DMS 273 (cell line): ENCODE measurements around the gene SCARB1.
"Not testable (repeated sequence)": the region's sequence is repeated elsewhere in the genome, so short reads cannot be mapped to it uniquely, and the experiment has no call there.

ENCODE experiments used
- DNase-seq: peaks from one replicate; lab custom pipeline; 2025; ENCODE audit not compliant: unreplicated experiment; lab: John Stamatoyannopoulos, UW

SCARB1 gene, protein sequence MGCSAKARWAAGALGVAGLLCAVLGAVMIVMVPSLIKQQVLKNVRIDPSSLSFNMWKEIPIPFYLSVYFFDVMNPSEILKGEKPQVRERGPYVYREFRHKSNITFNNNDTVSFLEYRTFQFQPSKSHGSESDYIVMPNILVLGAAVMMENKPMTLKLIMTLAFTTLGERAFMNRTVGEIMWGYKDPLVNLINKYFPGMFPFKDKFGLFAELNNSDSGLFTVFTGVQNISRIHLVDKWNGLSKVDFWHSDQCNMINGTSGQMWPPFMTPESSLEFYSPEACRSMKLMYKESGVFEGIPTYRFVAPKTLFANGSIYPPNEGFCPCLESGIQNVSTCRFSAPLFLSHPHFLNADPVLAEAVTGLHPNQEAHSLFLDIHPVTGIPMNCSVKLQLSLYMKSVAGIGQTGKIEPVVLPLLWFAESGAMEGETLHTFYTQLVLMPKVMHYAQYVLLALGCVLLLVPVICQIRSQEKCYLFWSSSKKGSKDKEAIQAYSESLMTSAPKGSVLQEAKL

GRCh38 chr12:124863416-124864325 is at the start of gene SCARB1:
Gene SCARB1 (minus strand): TSS chr12:124863864. CDS start chr12:124863720, 144 bp downstream.
- DNase-seq = peak; percentile 88

DNA sequence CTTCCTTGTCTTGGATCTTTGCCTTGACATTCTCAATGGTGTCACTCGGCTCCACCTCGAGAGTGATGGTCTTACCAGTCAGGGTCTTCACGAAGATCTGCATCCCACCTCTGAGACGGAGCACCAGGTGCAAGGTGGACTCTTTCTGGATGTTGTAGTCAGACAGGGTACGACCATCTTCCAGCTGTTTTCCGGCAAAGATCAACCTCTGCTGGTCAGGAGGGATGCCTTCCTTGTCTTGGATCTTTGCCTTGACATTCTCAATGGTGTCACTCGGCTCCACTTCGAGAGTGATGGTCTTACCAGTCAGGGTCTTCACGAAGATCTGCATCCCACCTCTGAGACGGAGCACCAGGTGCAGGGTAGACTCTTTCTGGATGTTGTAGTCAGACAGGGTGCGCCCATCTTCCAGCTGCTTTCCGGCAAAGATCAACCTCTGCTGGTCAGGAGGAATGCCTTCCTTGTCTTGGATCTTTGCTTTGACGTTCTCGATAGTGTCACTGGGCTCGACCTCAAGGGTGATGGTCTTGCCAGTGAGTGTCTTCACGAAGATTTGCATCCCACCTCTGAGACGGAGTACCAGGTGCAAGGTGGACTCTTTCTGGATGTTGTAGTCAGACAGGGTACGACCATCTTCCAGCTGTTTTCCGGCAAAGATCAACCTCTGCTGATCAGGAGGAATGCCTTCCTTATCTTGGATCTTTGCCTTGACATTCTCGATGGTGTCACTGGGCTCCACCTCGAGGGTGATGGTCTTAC is 49.0 kb upstream of the SCARB1 start:
- DNase-seq = not testable (repeated sequence)

DNA sequence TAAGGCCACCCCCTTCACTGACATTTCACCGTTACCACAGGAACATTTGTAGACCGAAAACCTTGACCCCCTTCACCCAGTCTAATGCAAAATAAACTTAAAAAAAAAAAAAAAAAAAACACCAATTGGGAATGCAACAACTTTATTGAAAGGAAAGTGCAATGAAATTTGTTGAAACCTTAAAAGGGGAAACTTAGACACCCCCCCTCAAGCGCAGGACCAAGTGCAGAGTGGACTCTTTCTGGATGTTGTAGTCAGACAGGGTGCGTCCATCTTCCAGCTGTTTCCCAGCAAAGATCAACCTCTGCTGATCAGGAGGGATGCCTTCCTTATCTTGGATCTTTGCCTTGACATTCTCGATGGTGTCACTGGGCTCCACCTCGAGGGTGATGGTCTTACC is 47.9 kb upstream of the SCARB1 start:
- not testable (repeated sequence) for DNase-seq

- no peak for DNase-seq
Observed at GRCh38 chr12:124910561-124911478, 47.2 kb upstream of the SCARB1 start.

GRCh38 chr12:124909831-124910560 is 46.3 kb upstream of the SCARB1 start:
- DNase-seq = no peak

- DNase-seq = no peak
Observed at GRCh38 chr12:124906606-124907261, 43.1 kb upstream of the SCARB1 start.

- DNase-seq = peak; percentile 14
Observed at GRCh38 chr12:124904306-124905098, 40.8 kb upstream of the SCARB1 start.

DNA sequence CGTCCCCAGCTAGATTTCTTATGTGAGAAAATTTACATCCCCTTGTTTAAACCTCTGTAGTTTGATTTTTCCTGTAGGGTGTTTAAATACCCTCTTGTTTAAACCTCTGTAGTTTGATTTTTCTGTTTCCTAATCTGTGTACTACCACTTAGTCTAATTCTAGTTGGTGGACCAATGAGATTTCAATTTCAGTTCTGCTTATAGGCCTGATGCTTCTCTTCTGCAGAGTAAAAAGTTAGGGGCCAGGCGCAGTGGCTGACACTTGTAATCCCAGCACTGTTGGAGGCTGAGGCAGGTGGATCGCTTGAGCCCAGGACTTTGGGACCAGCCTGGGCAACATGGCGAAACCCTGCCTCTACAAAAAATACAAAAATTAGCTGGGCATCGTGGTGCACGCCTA is 39.3 kb upstream of the SCARB1 start:
- DNase-seq = no peak

DNA sequence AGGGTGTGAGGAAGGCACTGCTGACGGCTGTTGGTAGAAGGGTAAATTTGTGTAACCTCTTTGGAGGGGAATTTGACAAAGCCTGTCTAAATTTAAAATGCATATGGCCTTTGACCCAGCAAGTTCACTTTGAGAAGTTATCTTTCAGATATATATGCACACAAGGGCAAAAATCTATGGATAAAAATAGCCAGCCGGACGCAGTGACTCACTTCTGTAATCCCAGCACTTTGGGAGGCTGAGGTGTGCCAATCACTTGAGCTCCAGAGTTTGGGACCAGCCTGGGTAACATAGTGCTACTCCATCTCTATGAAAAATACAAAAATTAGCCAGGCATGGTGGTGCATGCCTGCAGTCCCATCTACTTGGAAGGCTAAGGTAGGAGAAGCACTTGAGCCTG is 37.3 kb upstream of the SCARB1 start:
- no peak for DNase-seq

GRCh38 chr12:124900345-124900795 is 36.7 kb upstream of the SCARB1 start:
- DNase-seq = not testable (repeated sequence)

- no peak for DNase-seq
Observed at GRCh38 chr12:124898923-124899294, 35.2 kb upstream of the SCARB1 start.

GRCh38 chr12:124898200-124898922 is 34.7 kb upstream of the SCARB1 start:
- DNase-seq = peak; percentile 70

DNA sequence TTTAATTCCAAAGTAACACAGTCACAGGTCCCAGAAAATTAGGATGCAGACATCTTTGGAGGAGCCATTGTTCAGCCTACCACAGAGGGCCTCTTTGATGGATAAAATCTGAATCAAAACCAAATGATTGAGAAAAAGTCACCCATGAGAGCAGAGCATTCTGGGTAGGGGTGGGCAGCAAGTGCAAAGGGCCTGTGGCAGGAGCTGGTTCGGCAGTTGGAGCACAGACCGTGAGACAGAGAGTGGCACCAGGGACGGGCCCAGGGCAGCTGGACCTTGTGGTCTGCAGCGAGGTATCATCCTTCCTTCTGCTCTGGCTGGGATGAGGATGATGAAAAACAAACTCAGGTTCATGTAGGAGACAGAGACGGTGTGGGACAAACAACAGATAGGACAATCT is 32.8 kb upstream of the SCARB1 start:
- no peak for DNase-seq

GRCh38 chr12:124893792-124894516 is 30.3 kb upstream of the SCARB1 start:
- no peak for DNase-seq

GRCh38 chr12:124888260-124888659 is 24.6 kb upstream of the SCARB1 start:
- DNase-seq = no peak

DNA sequence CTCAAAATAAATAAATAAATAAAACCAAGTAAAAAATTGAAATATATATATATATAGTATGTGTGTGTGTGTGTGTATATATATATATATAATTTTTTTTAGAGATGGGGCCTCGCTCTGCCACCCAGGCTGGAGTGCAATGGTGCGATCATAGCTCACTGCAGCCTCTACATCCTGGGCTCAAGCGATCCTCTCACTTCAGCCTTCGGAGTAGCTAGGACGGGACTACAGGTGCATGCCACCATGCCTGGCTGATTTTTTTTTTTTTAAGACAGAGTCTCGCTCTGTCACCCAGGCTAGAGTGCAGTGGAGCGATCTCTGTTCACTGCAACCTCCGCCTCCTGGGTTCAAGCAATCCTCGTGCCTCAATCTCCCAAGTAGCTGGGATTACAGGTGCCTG is 24.1 kb upstream of the SCARB1 start:
- not testable (repeated sequence) for DNase-seq
